DOHH2 (cell line): ENCODE results near the gene PDGFD.

ENCODE experiments used
- CTCF ChIP-seq: fragments of 200-600 bp; sonication (generic); IDR thresholded peaks from one replicate; pipeline ENCODE4 v1.5.1; 2014; ENCODE audit warnings: antibody characterized with exemption, mild to moderate bottlenecking, low read depth, low read length; ENCODE audit not compliant: poor library complexity, severe bottlenecking
- EZH2phosphoT487 ChIP-seq: fragments of 200-600 bp; sonication (generic); IDR thresholded peaks from 2 replicates; pipeline ENCODE4 v1.6.1; 2017; ENCODE audit warnings: borderline replicate concordance, mild to moderate bottlenecking, antibody characterized with exemption, low read length, moderate library complexity, mixed read lengths

- TF ChIP-seq CTCF (no peak), EZH2phosphoT487 (no peak)
Observed at GRCh38 chr11:103888541-103888951, 275.4 kb downstream of the PDGFD start.
